OCI-LY1 (cell line): Measurements from ENCODE around the gene UTP3.

Experiments used
- CTCF ChIP-seq: fragments of 200-600 bp; sonication (generic), shearing (Covaris generic); IDR thresholded peaks from 2 replicates; pipeline ENCODE4 v1.5.1; 2017; ENCODE audit warnings: mild to moderate bottlenecking, antibody characterized with exemption, low read length, moderate library complexity, mixed read lengths
- EZH2 ChIP-seq: fragments of 200-600 bp; sonication (generic), shearing (Covaris generic); IDR thresholded peaks from 2 replicates; pipeline ENCODE4 v1.8.0; 2017; ENCODE audit warnings: borderline replicate concordance, mixed run types, mild to moderate bottlenecking, antibody characterized with exemption, low read length, moderate library complexity, mixed read lengths

GRCh38 chr4:70674191-70674590, 14.1 kb upstream of the UTP3 start:
- TF ChIP-seq CTCF (no peak), EZH2 (no peak)
